Body of pancreas (tissue), 4 donors: ENCODE results near the gene PLEKHG3. TPM values are rescaled to one million over a fixed set of nuclear protein-coding genes. Genes with fewer than 3 reads are reported as not detected.

Experiments used
- ATAC-seq: fragments of 150-250 bp; one replicate; pipeline ENCODE4 v1.9.1; 2016
- DNase-seq, 4 donors: peaks; one replicate each; pipeline ENCODE4 v3.0.0-alpha.2; 2019
- H3K27ac ChIP-seq, 4 donors: fragments of 200-600 bp; sonication (generic); 1 replicate in 3 of 4; 2 replicates in 1 of 4; pipeline versions ENCODE4 v1.5.1 to v1.6.1; 2016 to 2019; ENCODE audit warnings: mild to moderate bottlenecking in 1 of 4, mixed read lengths in 1 of 4, moderate library complexity in 1 of 4
- H3K27me3 ChIP-seq, 2 donors: fragments of 200-600 bp; sonication (generic); one replicate each; pipeline ENCODE4 v1.6.0; 2016; ENCODE audit warnings: mild to moderate bottlenecking in 1 of 2
- H3K36me3 ChIP-seq, 2 donors: fragments of 200-600 bp; sonication (generic); replicated peaks in 1 of 2; 2 replicates each; pipeline ENCODE4 v1.5.1; 2016; ENCODE audit warnings: low read depth in 2 of 2; ENCODE audit not compliant: insufficient read depth in 1 of 2
- H3K4me1 ChIP-seq: fragments of 200-600 bp; sonication (generic); one replicate; pipeline ENCODE4 v1.6.0; 2016
- H3K4me3 ChIP-seq, 2 donors: fragments of 200-600 bp; sonication (generic); 1 replicate in 1 of 2; 2 replicates in 1 of 2; pipeline ENCODE4 v1.5.1; 2016 to 2019
- H3K9me3 ChIP-seq, 3 donors: fragments of 200-600 bp; sonication (generic); 1 replicate in 2 of 3; 2 replicates in 1 of 3; pipeline ENCODE4 v1.5.1; 2016
- CTCF ChIP-seq, 7 experiments: fragments of 450-650 bp in 4 of 7; fragments of 200-600 bp in 3 of 7; sonication (generic) in 3 of 7; IDR thresholded peaks; one replicate each; pipeline ENCODE4 v1.5.1; 2016 to 2019; ENCODE audit warnings: antibody characterized with exemption in 7 of 7
- POLR2A ChIP-seq, 3 donors: fragments of 450-650 bp; IDR thresholded peaks; one replicate each; pipeline ENCODE4 v1.6.1; 2016; ENCODE audit warnings: antibody characterized with exemption in 3 of 3, mild to moderate bottlenecking in 2 of 3
- WGBS, 2 donors: methylation state at CpG; one replicate each; pipeline ENCODE4 v1.1.5; 2017; 5-methylcytosine and 5-hydroxymethylcytosine counted together
- intact Hi-C: fragments of 100-400 bp; cut with DNase I; formaldehyde crosslinking; loops from one replicate; pipeline ENCODE4 v1.15.1; 2023
- total RNA-seq, 2 donors: library from RNA; depleted of rRNA; stranded (reverse); fragments of >200 nt; gene quantifications; one replicate each; pipeline ENCODE4 v1.1.0, GENCODE V29; 2016

PLEKHG3 gene
- total RNA-seq, 2 donors from 2014 or later = 34.5 to 40.2 TPM

DNA sequence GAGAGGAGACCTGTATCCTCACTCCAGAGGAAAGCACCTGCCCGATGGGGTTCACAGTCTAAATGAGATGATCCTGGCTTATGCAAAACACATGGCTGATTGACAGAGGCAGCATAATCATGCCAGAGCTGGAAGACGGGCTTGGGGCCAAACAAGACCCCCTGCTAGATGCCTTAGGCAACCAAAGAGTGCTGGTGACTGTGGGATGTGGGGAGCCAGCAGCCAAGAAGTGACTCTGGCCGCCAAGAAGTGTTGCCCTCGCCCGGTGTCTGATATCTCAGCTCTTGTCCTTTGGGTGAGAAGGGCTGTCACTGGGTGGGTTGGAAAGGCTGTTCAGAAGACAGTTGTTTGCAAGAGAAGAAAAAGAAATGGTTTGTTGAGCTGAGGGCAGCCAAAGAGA is 56.7 kb downstream of the PLEKHG3 start:
- no peak overlapping the region for H3K4me3 ChIP-seq
- intact Hi-C loops = no loop called here
- no peak for TF ChIP-seq CTCF (IDR thresholded peaks at IDR 0.05)
- no peak for TF ChIP-seq POLR2A (IDR thresholded peaks at IDR 0.05)
- H3K36me3 ChIP-seq = no peaks in the 10 kb centered on the region
- H3K27ac ChIP-seq = peak overlapping the region; percentile 68 to 86 (median 74)
- H3K4me1 ChIP-seq = peaks cover 66% of the 10 kb centered on the region
- H3K27me3 ChIP-seq = no peaks in the 10 kb centered on the region
- no peak for DNase-seq
- no peaks in the 10 kb centered on the region for H3K9me3 ChIP-seq
- no peak for ATAC-seq
- 31 to 39% methylated on average over 4 to 5 of the region's 5 CpGs for WGBS, 2 donors

DNA sequence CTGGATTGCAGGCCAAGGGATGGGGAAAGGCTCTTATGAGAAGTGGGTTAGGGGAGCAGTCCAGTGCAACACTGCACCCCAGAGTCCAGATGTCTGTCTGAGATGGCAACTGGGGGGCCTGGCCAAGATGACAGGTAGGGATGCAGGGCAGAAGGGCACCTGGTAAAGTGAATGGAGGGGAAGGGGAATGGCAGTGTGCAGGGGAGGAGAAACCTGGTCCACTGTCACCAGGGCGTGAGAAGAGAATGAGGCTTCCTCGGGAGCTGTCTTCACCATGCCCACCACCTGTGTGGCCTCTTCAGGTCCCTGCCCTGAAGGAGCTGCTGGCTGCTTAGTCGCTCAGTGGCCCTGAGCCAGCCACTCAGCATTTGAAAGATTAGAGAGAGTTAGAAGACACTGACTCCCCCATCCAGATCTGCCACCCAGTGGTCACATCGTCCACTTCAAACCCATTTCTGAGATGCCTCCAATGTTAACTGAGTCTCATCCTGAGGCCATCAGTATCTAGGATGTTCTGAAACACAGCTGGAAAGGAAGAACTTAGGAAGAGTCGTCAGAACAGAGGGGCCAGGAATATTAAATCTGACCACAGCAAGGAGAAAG is 57.3 kb downstream of the PLEKHG3 start:
- no peaks in the 10 kb centered on the region for H3K9me3 ChIP-seq
- intact Hi-C loops = no loop called here
- WGBS, 2 donors = 23 to 24% methylated on average over 5 of the region's 5 CpGs
- H3K36me3 ChIP-seq = no peaks in the 10 kb centered on the region
- ATAC-seq = no peak
- H3K4me1 ChIP-seq = peaks cover 66% of the 10 kb centered on the region
- H3K4me3 ChIP-seq = no peak overlapping the region
- peak in 3 of 7 experiments; percentile 25 to 33 (median 29) for TF ChIP-seq CTCF (IDR thresholded peaks at IDR 0.05)
- no peak for TF ChIP-seq POLR2A (IDR thresholded peaks at IDR 0.05)
- H3K27me3 ChIP-seq = no peaks in the 10 kb centered on the region
- peak in 3 of 4 donors; percentile 44 to 61 (median 53) for DNase-seq
- peak overlapping the region; percentile 68 to 86 (median 74) for H3K27ac ChIP-seq

GRCh38 chr14:64762044-64763034 is 58.1 kb downstream of the PLEKHG3 start:
- no peak overlapping the region for H3K4me3 ChIP-seq
- ATAC-seq (peak; percentile 58), DNase-seq (peak; percentile 82 to 93 (median 90))
- peaks cover 58% of the 10 kb centered on the region for H3K4me1 ChIP-seq
- no peaks in the 10 kb centered on the region for H3K36me3 ChIP-seq
- no peaks in the 10 kb centered on the region for H3K27me3 ChIP-seq
- intact Hi-C loops = no loop called here
- WGBS, 2 donors = 10 to 12% methylated on average over 9 to 19 of the region's 19 CpGs
- peak overlapping the region; percentile 68 to 86 (median 74) for H3K27ac ChIP-seq
- no peaks in the 10 kb centered on the region for H3K9me3 ChIP-seq
- TF ChIP-seq POLR2A (IDR thresholded peaks at IDR 0.05) (peak in 2 of 3 donors; percentile 12 to 41), CTCF (IDR thresholded peaks at IDR 0.05) (no peak)

GRCh38 chr14:64763085-64763782 is 59.0 kb downstream of the PLEKHG3 start:
- Histone ChIP-seq H3K36me3 (no peaks in the 10 kb centered on the region), H3K4me1 (peaks cover 49% of the 10 kb centered on the region), H3K9me3 (no peaks in the 10 kb centered on the region), H3K4me3 (no peak overlapping the region), H3K27ac (peak overlapping the region in 2 of 4 donors; percentile 78 to 86), H3K27me3 (no peaks in the 10 kb centered on the region)
- intact Hi-C loops = no loop called here
- TF ChIP-seq CTCF (IDR thresholded peaks at IDR 0.05) = no peak
- no peak for TF ChIP-seq POLR2A (IDR thresholded peaks at IDR 0.05)
- WGBS, 2 donors = 89 to 92% methylated on average over 11 of the region's 11 CpGs
- ATAC-seq (no peak), DNase-seq (no peak)
